Activated CD4-positive, alpha-beta memory T cell treated with anti-CD3 and anti-CD28 coated beads, Interleukin-2, amount 10 ng/mL, durations not matched to agents 7 days and 5 days (primary cell): ENCODE data around the gene PLA2G2F. TPM values are rescaled to one million over a fixed set of nuclear protein-coding genes. Genes with fewer than 3 reads are reported as not detected.

Source experiments
- CTCF ChIA-PET: fragments of 350-600 bp; sonication (Branson Sonifier 250); formaldehyde crosslinking; loops from one replicate; lab custom pipeline; 2021; ENCODE audit warnings: antibody characterized with exemption, inconsistent platforms; lab: Charles Lee
- POLR2A ChIA-PET: fragments of 350-600 bp; sonication (Branson Sonifier 250); formaldehyde crosslinking; loops from one replicate; lab custom pipeline; 2021; ENCODE audit warnings: antibody characterized with exemption; lab: Charles Lee
- DNase-seq: peaks from one replicate; pipeline ENCODE4 v3.0.0-alpha.2; 2020
- H3K27ac Mint-ChIP-seq: one replicate; pipeline ENCODE4 v1.8.0; 2021; ENCODE audit warnings: mild to moderate bottlenecking, mixed read lengths
- H3K27me3 Mint-ChIP-seq: one replicate; pipeline ENCODE4 v1.8.0; 2021; ENCODE audit warnings: mixed read lengths
- H3K36me3 Mint-ChIP-seq: one replicate; pipeline ENCODE4 v1.8.0; 2021; ENCODE audit warnings: low read depth, mixed read lengths
- H3K4me1 Mint-ChIP-seq: one replicate; pipeline ENCODE4 v1.8.0; 2021; ENCODE audit warnings: mixed read lengths
- H3K4me3 Mint-ChIP-seq: one replicate; pipeline ENCODE4 v1.8.0; 2021; ENCODE audit warnings: mild to moderate bottlenecking, mixed read lengths
- H3K9me3 Mint-ChIP-seq: one replicate; pipeline ENCODE4 v1.8.0; 2021; ENCODE audit warnings: mixed read lengths
- total RNA-seq, 2 experiments: library from RNA; stranded (reverse); gene quantifications; one replicate each; pipeline ENCODE4 v1.2.3, GENCODE V29; 2021

Gene PLA2G2F
- total RNA-seq, 2 experiments from 2014 or later, result not detected

GRCh38 chr1:20185834-20186782 is 47.0 kb downstream of the PLA2G2F start, which contains the start of the genes PLA2G2C and UBXN10:
Gene PLA2G2C, minus strand, starts transcription at chr1:20186518. Its CDS starts 9,155 bp downstream, at chr1:20177363.
Gene UBXN10, plus strand, starts transcription at chr1:20186096. Its CDS starts 4,466 bp downstream, at chr1:20190562.
- CTCF ChIA-PET, result interaction anchor here (0.6 kb wide), 1 partner anchor 15 kb away, joined by 3 read pairs; no protein-coding TSS in a partner anchor
- H3K4me3 Mint-ChIP-seq, result peak within 1 kb of the TSS; percentile 61
- peaks cover 4% of the 10 kb centered on the region for H3K36me3 Mint-ChIP-seq
- no peaks in the 10 kb centered on the region for H3K9me3 Mint-ChIP-seq
- DNase-seq, result peak; percentile 75
- H3K27me3 Mint-ChIP-seq, result peaks cover 17% of the 10 kb centered on the region
- peaks cover 52% of the 10 kb centered on the region for H3K4me1 Mint-ChIP-seq
- H3K27ac Mint-ChIP-seq, result peak within 1 kb of the TSS; percentile 84
- POLR2A ChIA-PET, result interaction anchor here (0.9 kb wide), 1 partner anchor 304 kb away, joined by 3 read pairs; the partner anchor contains the start of gene OTUD3

- POLR2A ChIA-PET, result interaction anchor here (0.7 to 3.4 kb wide), 3 partner anchors 8 to 305 kb away, joined by 3 to 13 read pairs (median 3); partner anchors contain the start of gene OTUD3
- H3K4me3 Mint-ChIP-seq, result peak overlapping the region; percentile 61
- peaks cover 4% of the 10 kb centered on the region for H3K36me3 Mint-ChIP-seq
- H3K9me3 Mint-ChIP-seq, result no peaks in the 10 kb centered on the region
- peaks cover 52% of the 10 kb centered on the region for H3K4me1 Mint-ChIP-seq
- CTCF ChIA-PET, result interaction anchor here (0.7 to 1.3 kb wide), 5 partner anchors 9 to 447 kb away, joined by 3 to 5 read pairs (median 3); no protein-coding TSS in a partner anchor
- peaks cover 19% of the 10 kb centered on the region for H3K27me3 Mint-ChIP-seq
- H3K27ac Mint-ChIP-seq, result peak overlapping the region; percentile 70
- peak; percentile 55 for DNase-seq
Measured at GRCh38 chr1:20187103-20187812, 48.1 kb downstream of the PLA2G2F start.

GRCh38 chr1:20187813-20188454 is 48.8 kb downstream of the PLA2G2F start:
- DNase-seq, result no peak
- Mint-ChIP-seq H3K27ac (peak overlapping the region; percentile 70), H3K4me3 (no peak overlapping the region), H3K4me1 (peaks cover 52% of the 10 kb centered on the region), H3K9me3 (no peaks in the 10 kb centered on the region), H3K27me3 (peaks cover 24% of the 10 kb centered on the region), H3K36me3 (peaks cover 4% of the 10 kb centered on the region)
- CTCF ChIA-PET, result interaction anchor here (0.7 to 1.3 kb wide), 4 partner anchors 9 to 446 kb away, joined by 3 to 5 read pairs (median 3); no protein-coding TSS in a partner anchor
- POLR2A ChIA-PET, result interaction anchor here (0.7 to 3.4 kb wide), 2 partner anchors 9 to 16 kb away, joined by 3 to 13 read pairs; no protein-coding TSS in a partner anchor

GRCh38 chr1:20188455-20188817 is 49.3 kb downstream of the PLA2G2F start:
- CTCF ChIA-PET, result interaction anchor here (1.3 kb wide), 1 partner anchor 23 kb away, joined by 3 read pairs; no protein-coding TSS in a partner anchor
- H3K4me3 Mint-ChIP-seq, result no peak overlapping the region
- H3K27ac Mint-ChIP-seq, result no peak overlapping the region
- peaks cover 3% of the 10 kb centered on the region for H3K36me3 Mint-ChIP-seq
- POLR2A ChIA-PET, result interaction anchor here (3.4 kb wide), 1 partner anchor 16 kb away, joined by 13 read pairs; no protein-coding TSS in a partner anchor
- no peaks in the 10 kb centered on the region for H3K9me3 Mint-ChIP-seq
- H3K27me3 Mint-ChIP-seq, result peaks cover 25% of the 10 kb centered on the region
- peaks cover 51% of the 10 kb centered on the region for H3K4me1 Mint-ChIP-seq
- no peak for DNase-seq

GRCh38 chr1:20189664-20190063 is 50.5 kb downstream of the PLA2G2F start:
- no peak for DNase-seq
- CTCF ChIA-PET, result interaction anchor here (1.3 to 1.7 kb wide), 2 partner anchors 24 to 33 kb away, joined by 3 to 5 read pairs; no protein-coding TSS in a partner anchor
- peaks cover 39% of the 10 kb centered on the region for H3K4me1 Mint-ChIP-seq
- POLR2A ChIA-PET, result interaction anchor here (3.4 kb wide), 1 partner anchor 17 kb away, joined by 13 read pairs; no protein-coding TSS in a partner anchor
- H3K36me3 Mint-ChIP-seq, result no peaks in the 10 kb centered on the region
- H3K27ac Mint-ChIP-seq, result no peak overlapping the region
- H3K27me3 Mint-ChIP-seq, result peaks cover 26% of the 10 kb centered on the region
- no peaks in the 10 kb centered on the region for H3K9me3 Mint-ChIP-seq
- H3K4me3 Mint-ChIP-seq, result no peak overlapping the region

- no peak for DNase-seq
- no peak overlapping the region for H3K4me3 Mint-ChIP-seq
- H3K4me1 Mint-ChIP-seq, result peaks cover 33% of the 10 kb centered on the region
- H3K27me3 Mint-ChIP-seq, result peaks cover 30% of the 10 kb centered on the region
- CTCF ChIA-PET, result interaction anchor here (1.3 to 1.7 kb wide), 2 partner anchors 25 to 34 kb away, joined by 3 to 5 read pairs; no protein-coding TSS in a partner anchor
- POLR2A ChIA-PET, result interaction anchor here (3.4 kb wide), 1 partner anchor 18 kb away, joined by 13 read pairs; no protein-coding TSS in a partner anchor
- H3K9me3 Mint-ChIP-seq, result no peaks in the 10 kb centered on the region
- no peak overlapping the region for H3K27ac Mint-ChIP-seq
- H3K36me3 Mint-ChIP-seq, result no peaks in the 10 kb centered on the region
Measured at GRCh38 chr1:20190256-20191160, 51.4 kb downstream of the PLA2G2F start.

- peaks cover 30% of the 10 kb centered on the region for H3K4me1 Mint-ChIP-seq
- CTCF ChIA-PET, result interaction anchor here (0.9 to 1.7 kb wide), 3 partner anchors 13 to 28 kb away, joined by 4 to 5 read pairs (median 5); no protein-coding TSS in a partner anchor
- POLR2A ChIA-PET, result no interaction called here
- H3K9me3 Mint-ChIP-seq, result no peaks in the 10 kb centered on the region
- no peak for DNase-seq
- peaks cover 30% of the 10 kb centered on the region for H3K27me3 Mint-ChIP-seq
- no peak overlapping the region for H3K4me3 Mint-ChIP-seq
- no peak overlapping the region for H3K27ac Mint-ChIP-seq
- H3K36me3 Mint-ChIP-seq, result no peaks in the 10 kb centered on the region
Measured at GRCh38 chr1:20191266-20191825, 52.2 kb downstream of the PLA2G2F start.

- no peak for DNase-seq
- ChIA-PET POLR2A (no interaction called here), CTCF (interaction anchor here (0.9 to 1.9 kb wide), 5 partner anchors 12 to 30 kb away, joined by 4 to 5 read pairs (median 4); no protein-coding TSS in a partner anchor)
- no peaks in the 10 kb centered on the region for H3K36me3 Mint-ChIP-seq
- no peak overlapping the region for H3K4me3 Mint-ChIP-seq
- H3K27ac Mint-ChIP-seq, result no peak overlapping the region
- H3K4me1 Mint-ChIP-seq, result peaks cover 20% of the 10 kb centered on the region
- H3K9me3 Mint-ChIP-seq, result no peaks in the 10 kb centered on the region
- H3K27me3 Mint-ChIP-seq, result peaks cover 32% of the 10 kb centered on the region
Measured at GRCh38 chr1:20192364-20192763, 53.2 kb downstream of the PLA2G2F start.

GRCh38 chr1:20192871-20193411 is 53.8 kb downstream of the PLA2G2F start:
- no peak overlapping the region for H3K4me3 Mint-ChIP-seq
- H3K36me3 Mint-ChIP-seq, result no peaks in the 10 kb centered on the region
- H3K27ac Mint-ChIP-seq, result no peak overlapping the region
- DNase-seq, result no peak
- ChIA-PET CTCF (interaction anchor here (0.7 to 1.9 kb wide), 9 partner anchors 10 to 30 kb away, joined by 3 to 12 read pairs (median 4); no protein-coding TSS in a partner anchor), POLR2A (interaction anchor here (0.6 kb wide), 1 partner anchor 13 kb away, joined by 3 read pairs; no protein-coding TSS in a partner anchor)
- H3K4me1 Mint-ChIP-seq, result peaks cover 14% of the 10 kb centered on the region
- no peaks in the 10 kb centered on the region for H3K9me3 Mint-ChIP-seq
- H3K27me3 Mint-ChIP-seq, result peaks cover 33% of the 10 kb centered on the region

- H3K9me3 Mint-ChIP-seq, result no peaks in the 10 kb centered on the region
- no peak overlapping the region for H3K27ac Mint-ChIP-seq
- H3K4me3 Mint-ChIP-seq, result no peak overlapping the region
- ChIA-PET CTCF (interaction anchor here (1.0 to 3.4 kb wide), 9 partner anchors 11 to 70 kb away, joined by 3 to 41 read pairs (median 5); no protein-coding TSS in a partner anchor), POLR2A (no interaction called here)
- DNase-seq, result no peak
- peaks cover 26% of the 10 kb centered on the region for H3K27me3 Mint-ChIP-seq
- peaks cover 3% of the 10 kb centered on the region for H3K4me1 Mint-ChIP-seq
- H3K36me3 Mint-ChIP-seq, result no peaks in the 10 kb centered on the region
Measured at GRCh38 chr1:20194224-20194623, 55.1 kb downstream of the PLA2G2F start.
